Measurements from ENCODE around the gene ZNF274. TPM values are rescaled to one million over a fixed set of nuclear protein-coding genes. Genes with fewer than 3 reads are reported as not detected.
"Not testable (repeated sequence)": the region's sequence is repeated elsewhere in the genome, so short reads cannot be mapped to it uniquely, and the experiment has no call there.

ZNF274 gene
- polyA plus RNA-seq, 4 donors, result 13.0 to 24.0 (median 19.5) TPM

- DNase-seq (ENCODE audit: low read depth in 4 of 4, low spot score in 3 of 4), result no peak
Measured at GRCh38 chr19:58209577-58209976, 26.7 kb downstream of the ZNF274 start.

- no peak for DNase-seq (ENCODE audit: low read depth in 4 of 4, low spot score in 3 of 4)
Measured at GRCh38 chr19:58212336-58213074, 29.6 kb downstream of the ZNF274 start.

- DNase-seq (ENCODE audit: low read depth in 4 of 4, low spot score in 3 of 4), result no peak
Measured at GRCh38 chr19:58213075-58213369, 30.2 kb downstream of the ZNF274 start.

- DNase-seq (ENCODE audit: low read depth in 4 of 4, low spot score in 3 of 4), result no peak
Measured at GRCh38 chr19:58217069-58217481, 34.2 kb downstream of the ZNF274 start.

DNA sequence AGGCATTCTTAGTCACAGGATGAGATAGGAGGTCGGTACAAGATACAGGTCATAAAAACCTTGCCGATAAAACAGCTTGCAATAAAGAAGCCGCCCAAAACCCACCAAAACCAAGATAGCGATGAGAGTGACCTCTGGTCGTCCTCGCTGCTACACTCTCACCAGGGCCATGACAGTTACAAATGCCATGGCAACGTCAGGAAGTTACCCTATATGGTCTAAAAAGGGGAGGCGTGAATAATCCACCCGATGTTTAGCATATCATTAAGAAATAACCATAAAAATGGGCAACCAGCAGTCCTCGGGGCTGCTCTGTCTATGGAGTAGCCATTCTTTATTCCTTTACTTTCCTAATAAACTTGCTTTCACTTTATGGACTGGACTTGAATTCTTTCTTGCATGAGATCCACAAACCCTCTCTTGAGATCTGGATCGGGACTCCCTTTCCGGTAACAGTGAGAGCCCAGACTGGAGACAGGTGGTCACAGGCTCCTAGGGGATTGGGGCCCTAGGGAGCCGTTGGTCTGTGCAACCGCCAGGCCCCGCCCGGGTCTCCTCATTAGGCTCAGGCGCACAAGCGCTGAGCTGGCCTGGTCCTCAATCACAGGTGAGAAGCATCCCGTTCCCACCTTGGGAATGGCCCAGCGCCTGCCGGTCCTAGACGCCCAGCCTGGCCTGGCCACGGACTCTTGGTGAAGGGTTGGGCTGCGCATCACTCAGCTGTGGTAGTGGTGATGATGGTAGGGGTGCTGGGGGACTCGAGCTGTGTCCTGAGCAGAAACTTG is 34.9 kb downstream of the ZNF274 start:
- DNase-seq (ENCODE audit: low read depth in 4 of 4, low spot score in 3 of 4), result no peak

DNA sequence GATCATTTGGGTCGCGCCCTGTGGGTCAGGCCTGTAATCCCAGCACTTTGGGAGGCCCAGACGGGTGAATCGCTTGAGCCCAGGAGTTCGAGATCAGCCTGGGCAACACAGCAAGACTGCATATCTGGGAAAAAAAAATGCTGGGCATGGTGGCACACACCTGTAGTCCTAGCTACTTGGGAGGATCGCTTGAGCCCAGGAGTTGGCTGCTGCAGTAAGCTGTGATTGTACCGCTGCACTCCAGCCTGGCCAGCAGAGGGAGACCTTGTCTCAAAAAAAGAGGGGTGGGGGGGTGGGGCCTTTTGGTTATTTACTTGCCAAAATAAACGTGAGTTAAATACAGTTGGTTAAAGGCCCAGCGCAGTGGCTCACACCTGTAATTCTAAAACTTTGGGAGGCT is 36.0 kb downstream of the ZNF274 start:
- no peak for DNase-seq (ENCODE audit: low read depth in 4 of 4, low spot score in 3 of 4)

- DNase-seq (ENCODE audit: low read depth in 4 of 4, low spot score in 3 of 4), result no peak
Measured at GRCh38 chr19:58227964-58228584, 45.2 kb downstream of the ZNF274 start.

GRCh38 chr19:58228585-58229254 is 45.9 kb downstream of the ZNF274 start, which contains the start of gene ZNF544:
ZNF544 (plus strand) TSS chr19:58228914; CDS start chr19:58244024, 15,110 bp downstream.
- DNase-seq (ENCODE audit: low read depth in 4 of 4, low spot score in 3 of 4), result peak; percentile 50 to 59 (median 54)

- DNase-seq (ENCODE audit: low read depth in 4 of 4, low spot score in 3 of 4), result no peak
Measured at GRCh38 chr19:58229255-58229639, 46.4 kb downstream of the ZNF274 start.

GRCh38 chr19:58237324-58237723 is 54.5 kb downstream of the ZNF274 start:
- DNase-seq (ENCODE audit: low read depth in 4 of 4, low spot score in 3 of 4), result no peak

GRCh38 chr19:58243351-58243750 is 60.5 kb downstream of the ZNF274 start:
- DNase-seq (ENCODE audit: low read depth in 4 of 4, low spot score in 3 of 4), result no peak

GRCh38 chr19:58248886-58249285 is 66.0 kb downstream of the ZNF274 start:
- no peak for DNase-seq (ENCODE audit: low read depth in 4 of 4, low spot score in 3 of 4)

DNA sequence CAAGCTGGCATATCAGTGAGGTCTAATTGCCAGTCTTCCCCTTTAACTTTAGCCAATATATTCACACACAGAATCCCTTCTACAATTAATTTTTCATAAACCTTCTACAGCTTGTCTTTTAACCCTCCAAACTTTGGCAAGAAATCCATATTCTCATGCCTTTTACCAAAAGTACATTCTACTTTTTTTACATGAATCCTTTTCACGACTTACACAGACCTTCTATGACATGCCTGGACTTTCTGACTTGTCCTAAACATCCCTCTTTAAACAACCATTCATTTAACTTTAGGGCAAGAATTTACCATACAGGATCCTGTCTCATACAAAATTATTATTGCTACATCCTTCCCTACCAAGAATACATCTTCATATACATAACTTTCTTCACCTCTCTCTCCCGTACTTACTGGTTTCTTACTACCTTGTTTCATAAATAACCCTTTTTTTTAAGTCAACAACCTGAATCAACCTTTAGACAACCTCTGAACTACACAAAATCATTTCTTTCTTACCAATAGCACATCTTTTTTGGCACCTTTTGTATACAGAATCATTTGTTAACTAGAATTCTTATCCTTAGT is 69.3 kb downstream of the ZNF274 start:
- DNase-seq (ENCODE audit: low read depth in 4 of 4, low spot score in 3 of 4), result no peak

DNA sequence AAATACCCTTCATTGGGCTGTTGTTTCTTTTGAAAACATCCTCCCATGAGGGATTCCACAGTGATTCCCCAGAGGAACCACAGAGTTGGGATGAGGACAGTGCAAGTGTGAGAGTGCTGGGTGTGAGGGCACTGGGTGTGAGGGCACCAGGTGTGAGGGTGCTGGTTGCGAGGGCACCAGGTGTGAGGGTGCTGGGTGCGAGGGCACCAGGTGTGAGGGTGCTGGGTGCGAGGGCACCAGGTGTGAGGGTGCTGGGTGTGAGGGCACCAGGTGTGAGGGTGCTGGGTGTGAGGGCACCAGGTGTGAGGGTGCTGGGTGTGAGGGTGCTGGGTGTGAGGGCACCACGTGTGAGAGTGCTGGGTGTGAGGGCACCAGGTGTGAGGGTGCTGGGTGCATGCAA is 75.4 kb downstream of the ZNF274 start:
- not testable (repeated sequence) for DNase-seq (ENCODE audit: low read depth in 4 of 4, low spot score in 3 of 4)

DNA sequence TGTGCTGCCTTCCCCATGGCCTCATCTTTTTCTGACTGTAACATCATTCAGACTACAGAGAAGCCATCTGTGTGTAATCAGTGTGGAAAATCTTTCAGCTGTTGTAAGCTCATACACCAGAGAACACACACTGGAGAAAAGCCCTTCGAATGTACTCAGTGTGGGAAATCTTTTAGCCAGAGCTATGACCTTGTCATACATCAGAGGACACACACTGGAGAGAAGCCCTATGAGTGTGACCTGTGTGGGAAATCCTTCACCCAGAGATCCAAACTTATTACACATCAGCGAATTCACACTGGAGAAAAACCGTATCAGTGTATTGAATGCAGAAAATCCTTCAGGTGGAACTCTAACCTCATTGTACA is 78.7 kb downstream of the ZNF274 start:
- DNase-seq (ENCODE audit: low read depth in 4 of 4, low spot score in 3 of 4), result no peak

GRCh38 chr19:58261968-58262921 is 79.4 kb downstream of the ZNF274 start:
- no peak for DNase-seq (ENCODE audit: low read depth in 4 of 4, low spot score in 3 of 4)

DNA sequence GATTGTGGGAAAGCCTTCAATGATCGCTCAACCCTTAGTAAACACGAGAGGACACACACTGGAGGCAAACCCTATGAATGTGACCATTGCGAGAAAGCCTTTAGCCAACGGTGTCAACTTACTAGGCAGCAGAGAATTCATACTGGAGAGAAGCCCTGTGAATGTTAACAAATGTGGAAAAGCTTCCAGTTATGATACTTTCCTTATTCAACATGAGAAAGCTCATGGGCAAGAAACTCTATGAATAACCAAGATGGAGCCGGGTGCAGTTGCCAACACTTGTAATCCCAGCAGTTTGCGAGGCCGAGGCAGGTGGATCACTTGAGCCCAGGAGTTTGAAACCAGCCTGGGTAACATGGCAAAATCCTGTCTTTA is 80.0 kb downstream of the ZNF274 start:
- no peak for DNase-seq (ENCODE audit: low read depth in 4 of 4, low spot score in 3 of 4)
